DOHH2 (cell line): ENCODE results near the gene PITRM1.

Source experiments
- H3F3A ChIP-seq: fragments of 200-600 bp; sonication (generic), shearing (Covaris generic); 2 replicates; pipeline ENCODE4 v1.6.0; 2016; ENCODE audit warnings: antibody characterized with exemption, mild to moderate bottlenecking; ENCODE audit not compliant: control insufficient read depth, insufficient read depth
- H3K27ac ChIP-seq: fragments of 200-600 bp; sonication (generic); 2 replicates; pipeline ENCODE4 v1.5.1; 2014; ENCODE audit warnings: low read depth, mild to moderate bottlenecking, low read length, moderate library complexity
- H3K27me3 ChIP-seq: fragments of 200-600 bp; sonication (generic); 2 replicates; pipeline ENCODE4 v1.6.1; 2014; ENCODE audit warnings: mild to moderate bottlenecking, low read length, mixed read lengths; ENCODE audit not compliant: control insufficient read depth
- H3K36me3 ChIP-seq: fragments of 200-600 bp; sonication (generic); 2 replicates; pipeline ENCODE4 v1.6.1; 2014; ENCODE audit warnings: mild to moderate bottlenecking, low read length, moderate library complexity, mixed read lengths; ENCODE audit not compliant: control insufficient read depth
- H3K4me1 ChIP-seq: fragments of 200-600 bp; sonication (generic); 2 replicates; pipeline ENCODE4 v1.6.1; 2014; ENCODE audit warnings: mild to moderate bottlenecking, low read length, mixed read lengths; ENCODE audit not compliant: control insufficient read depth
- H3K4me2 ChIP-seq: fragments of 200-600 bp; sonication (generic); 2 replicates; pipeline ENCODE4 v1.6.0; 2014; ENCODE audit warnings: mild to moderate bottlenecking, low read length, moderate library complexity
- H3K4me3 ChIP-seq: fragments of 200-600 bp; sonication (generic); 2 replicates; pipeline ENCODE4 v1.5.1; 2014; ENCODE audit warnings: mild to moderate bottlenecking, low read length, mixed read lengths
- H3K79me2 ChIP-seq: fragments of 200-600 bp; sonication (generic); 2 replicates; pipeline ENCODE4 v1.6.1; 2014; ENCODE audit warnings: mild to moderate bottlenecking, low read length, mixed read lengths; ENCODE audit not compliant: control insufficient read depth
- H3K9me2 ChIP-seq: fragments of 200-600 bp; sonication (generic); replicated peaks from 2 replicates; pipeline ENCODE4 v1.6.1; 2014; ENCODE audit warnings: mild to moderate bottlenecking, low read length, mixed read lengths; ENCODE audit not compliant: control insufficient read depth
- H3K9me3 ChIP-seq: fragments of 200-600 bp; sonication (generic); 2 replicates; pipeline ENCODE4 v1.6.1; 2014; ENCODE audit warnings: antibody characterized with exemption, low read length, mixed read lengths; ENCODE audit not compliant: control insufficient read depth, insufficient read depth
- H4K20me1 ChIP-seq: fragments of 200-600 bp; sonication (generic); 2 replicates; pipeline ENCODE4 v1.6.0; 2014; ENCODE audit warnings: low read depth, mild to moderate bottlenecking, antibody characterized with exemption, low read length, moderate library complexity; ENCODE audit not compliant: control insufficient read depth, insufficient read depth
- EZH2phosphoT487 ChIP-seq: fragments of 200-600 bp; sonication (generic); IDR thresholded peaks from 2 replicates; pipeline ENCODE4 v1.6.1; 2017; ENCODE audit warnings: borderline replicate concordance, mild to moderate bottlenecking, antibody characterized with exemption, low read length, moderate library complexity, mixed read lengths
- TF ChIP-seq, protein P1 (sequence below): fragments of 200-600 bp; sonication (generic); IDR thresholded peaks from one replicate; pipeline ENCODE4 v1.5.1; 2014; ENCODE audit warnings: antibody characterized with exemption, mild to moderate bottlenecking, low read depth, low read length; ENCODE audit not compliant: poor library complexity, severe bottlenecking

The PITRM1 gene

GRCh38 chr10:3149918-3150317 lies 22.7 kb downstream of the PITRM1 start:
- no peaks in the 10 kb centered on the region for H3F3A ChIP-seq
- peaks cover 72% of the 10 kb centered on the region for H3K36me3 ChIP-seq
- TF ChIP-seq, protein P1, sequence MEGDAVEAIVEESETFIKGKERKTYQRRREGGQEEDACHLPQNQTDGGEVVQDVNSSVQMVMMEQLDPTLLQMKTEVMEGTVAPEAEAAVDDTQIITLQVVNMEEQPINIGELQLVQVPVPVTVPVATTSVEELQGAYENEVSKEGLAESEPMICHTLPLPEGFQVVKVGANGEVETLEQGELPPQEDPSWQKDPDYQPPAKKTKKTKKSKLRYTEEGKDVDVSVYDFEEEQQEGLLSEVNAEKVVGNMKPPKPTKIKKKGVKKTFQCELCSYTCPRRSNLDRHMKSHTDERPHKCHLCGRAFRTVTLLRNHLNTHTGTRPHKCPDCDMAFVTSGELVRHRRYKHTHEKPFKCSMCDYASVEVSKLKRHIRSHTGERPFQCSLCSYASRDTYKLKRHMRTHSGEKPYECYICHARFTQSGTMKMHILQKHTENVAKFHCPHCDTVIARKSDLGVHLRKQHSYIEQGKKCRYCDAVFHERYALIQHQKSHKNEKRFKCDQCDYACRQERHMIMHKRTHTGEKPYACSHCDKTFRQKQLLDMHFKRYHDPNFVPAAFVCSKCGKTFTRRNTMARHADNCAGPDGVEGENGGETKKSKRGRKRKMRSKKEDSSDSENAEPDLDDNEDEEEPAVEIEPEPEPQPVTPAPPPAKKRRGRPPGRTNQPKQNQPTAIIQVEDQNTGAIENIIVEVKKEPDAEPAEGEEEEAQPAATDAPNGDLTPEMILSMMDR = no peak
- H3K4me1 ChIP-seq = no peaks in the 10 kb centered on the region
- no peak overlapping the region for H3K4me2 ChIP-seq
- no peak overlapping the region for H3K4me3 ChIP-seq
- H3K9me3 ChIP-seq = no peaks in the 10 kb centered on the region
- no peak overlapping the region for H3K27ac ChIP-seq
- H3K9me2 ChIP-seq = no peaks in the 10 kb centered on the region
- H3K79me2 ChIP-seq = no peaks in the 10 kb centered on the region
- H4K20me1 ChIP-seq = no peaks in the 10 kb centered on the region
- no peaks in the 10 kb centered on the region for H3K27me3 ChIP-seq

DNA sequence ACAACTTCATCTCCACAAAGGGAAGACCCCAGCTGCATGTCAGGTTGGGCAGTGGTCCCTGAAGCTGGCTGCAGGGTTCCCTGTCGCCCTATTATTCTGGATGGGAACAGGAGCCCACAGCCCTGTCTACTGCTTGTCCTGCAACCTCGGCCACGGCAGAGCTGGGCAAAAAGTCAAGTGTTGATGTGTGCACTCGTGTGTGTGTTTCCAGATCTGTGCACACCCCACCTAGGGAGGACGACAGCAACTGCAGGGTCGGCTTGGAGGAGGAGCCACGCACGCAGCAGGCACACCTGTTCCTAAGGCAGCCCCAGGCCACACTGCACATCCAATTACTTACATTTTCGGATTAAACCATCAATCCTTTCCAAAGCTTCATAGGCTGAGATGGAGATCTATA lies 23.6 kb downstream of the PITRM1 start:
- Histone ChIP-seq H3F3A (no peaks in the 10 kb centered on the region), H4K20me1 (no peaks in the 10 kb centered on the region), H3K36me3 (peaks cover 66% of the 10 kb centered on the region), H3K79me2 (no peaks in the 10 kb centered on the region), H3K4me3 (no peak overlapping the region), H3K4me2 (no peak overlapping the region), H3K9me2 (no peaks in the 10 kb centered on the region), H3K9me3 (no peaks in the 10 kb centered on the region), H3K27me3 (no peaks in the 10 kb centered on the region), H3K4me1 (no peaks in the 10 kb centered on the region), H3K27ac (no peak overlapping the region)
- TF ChIP-seq, protein P1 = no peak
- TF ChIP-seq EZH2phosphoT487 = no peak

DNA sequence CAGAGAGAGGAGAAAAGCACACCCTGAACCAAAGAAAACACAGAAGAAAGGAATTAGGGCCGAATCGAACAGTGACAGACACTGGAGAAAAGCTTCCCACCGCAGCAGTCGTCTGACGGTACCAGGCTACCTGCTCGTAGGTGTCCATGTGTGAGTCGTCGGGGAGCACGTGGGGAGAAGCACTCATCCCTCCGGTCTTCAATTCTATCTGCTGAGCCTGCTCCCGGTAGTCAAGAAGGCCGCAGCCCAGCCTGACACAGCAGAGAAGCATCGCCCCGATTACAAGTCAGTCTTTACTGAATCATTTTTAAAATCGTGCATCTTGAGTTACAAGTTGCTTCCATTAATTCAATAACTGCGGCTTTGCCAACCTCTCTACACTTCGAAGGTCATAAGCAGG lies 24.5 kb downstream of the PITRM1 start:
- Histone ChIP-seq H3K4me2 (no peak overlapping the region), H4K20me1 (no peaks in the 10 kb centered on the region), H3K4me1 (no peaks in the 10 kb centered on the region), H3K36me3 (peaks cover 65% of the 10 kb centered on the region), H3K79me2 (no peaks in the 10 kb centered on the region), H3K9me2 (no peaks in the 10 kb centered on the region), H3K27ac (no peak overlapping the region), H3K9me3 (no peaks in the 10 kb centered on the region), H3K4me3 (no peak overlapping the region), H3F3A (no peaks in the 10 kb centered on the region), H3K27me3 (no peaks in the 10 kb centered on the region)
- TF ChIP-seq EZH2phosphoT487 = no peak
- TF ChIP-seq, protein P1 = no peak
